IgD-negative memory B cell (primary cell): ENCODE results near the gene ZNF385A. TPM values are rescaled to one million over a fixed set of nuclear protein-coding genes. Genes with fewer than 3 reads are reported as not detected.
"Not testable (repeated sequence)": the region's sequence is repeated elsewhere in the genome, so short reads cannot be mapped to it uniquely, and the experiment has no call there.

Experiments used
- H3K27ac Mint-ChIP-seq, 3 donors: one replicate each; pipeline ENCODE4 v1.8.0; 2020 to 2022; ENCODE audit warnings: mild to moderate bottlenecking in 3 of 3, mixed read lengths in 3 of 3, moderate library complexity in 1 of 3
- H3K27me3 Mint-ChIP-seq: one replicate; pipeline ENCODE4 v1.8.0; 2021; ENCODE audit warnings: mixed read lengths
- H3K36me3 Mint-ChIP-seq: one replicate; pipeline ENCODE4 v1.8.0; 2020; ENCODE audit warnings: mild to moderate bottlenecking, mixed read lengths
- H3K4me1 Mint-ChIP-seq, 3 donors: one replicate each; pipeline ENCODE4 v1.8.0; 2020 to 2022; ENCODE audit warnings: mixed read lengths in 3 of 3, mild to moderate bottlenecking in 1 of 3
- H3K4me3 Mint-ChIP-seq, 4 donors: one replicate each; pipeline ENCODE4 v1.8.0; 2020 to 2022; ENCODE audit warnings: mild to moderate bottlenecking in 4 of 4, mixed read lengths in 4 of 4, moderate library complexity in 3 of 4
- H3K9me3 Mint-ChIP-seq, 3 donors: one replicate each; pipeline ENCODE4 v1.8.0; 2020 to 2021; ENCODE audit warnings: mixed read lengths in 3 of 3, mild to moderate bottlenecking in 1 of 3
- polyA plus RNA-seq: library from polyadenylated mRNA; unstranded; fragments of 300-500 nt; fragmentation: Illumina TruSeq; gene quantifications from one replicate; pipeline ENCODE4 v1.2.3, GENCODE V29; 2021

ZNF385A gene
- polyA plus RNA-seq, 1 donor from 2014 or later, result 4.2 TPM

DNA sequence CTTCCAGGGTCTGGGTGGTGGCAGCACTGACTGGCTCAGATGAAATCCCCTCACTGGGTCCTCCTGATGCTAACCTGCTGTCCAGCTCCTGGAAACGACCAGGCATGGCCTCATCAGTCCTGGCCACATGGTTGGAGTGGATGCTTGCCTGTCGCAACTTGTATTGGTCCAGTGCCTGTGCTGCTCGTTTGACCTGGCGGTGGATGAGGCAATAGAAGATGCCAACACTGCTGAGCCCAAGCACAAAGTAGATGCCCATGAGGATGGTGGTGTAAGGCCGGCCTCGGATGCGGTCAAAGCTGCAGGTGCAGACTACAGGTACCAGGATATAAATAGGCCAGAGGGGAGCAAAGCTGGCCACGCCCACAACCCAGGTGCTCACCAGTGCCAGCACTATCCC, 21.5 kb downstream of the ZNF385A start:
- Mint-ChIP-seq H3K36me3 (no peaks in the 10 kb centered on the region), H3K9me3 (no peaks in the 10 kb centered on the region), H3K4me1 (peaks cover 7 to 16% (median 9%) of the 10 kb centered on the region in 3 donors), H3K27ac (peak overlapping the region in 1 of 3 donors; percentile 86), H3K4me3 (no peak overlapping the region), H3K27me3 (no peaks in the 10 kb centered on the region)

DNA sequence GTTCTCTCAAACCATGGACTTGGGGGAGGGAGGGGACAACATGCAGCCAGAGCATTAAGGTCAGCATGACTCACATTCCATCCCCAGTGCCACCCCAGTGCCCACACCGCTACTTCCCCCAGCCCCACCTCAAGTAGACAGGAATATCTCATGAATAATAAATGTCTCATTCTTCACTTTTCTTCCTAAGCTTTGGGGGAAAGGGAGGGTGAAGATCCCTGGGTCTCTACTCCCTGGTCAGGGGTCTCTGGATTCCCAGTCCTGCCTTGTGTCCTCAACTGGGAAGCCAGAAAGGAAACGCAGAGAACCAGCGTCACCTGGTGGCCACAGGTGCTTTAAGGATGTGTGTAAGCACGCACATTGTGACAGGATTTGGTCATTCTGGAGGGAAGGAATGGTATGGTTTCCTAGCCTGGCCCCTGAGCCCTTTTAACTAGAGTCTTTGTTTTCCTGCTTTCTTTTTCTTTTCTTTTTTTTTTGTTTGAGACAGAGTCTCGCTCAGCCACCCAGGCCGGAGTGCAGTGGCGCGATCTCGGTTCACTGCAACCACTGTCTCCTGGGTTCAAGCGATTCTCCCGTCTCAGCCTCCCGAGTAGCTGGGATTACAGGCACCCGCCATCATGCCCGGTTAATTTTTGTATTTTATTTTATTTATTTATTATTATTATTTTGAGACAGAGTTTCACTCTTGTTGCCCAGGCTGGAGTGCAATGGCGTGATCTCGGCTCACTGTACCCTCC, 23.6 kb downstream of the ZNF385A start:
- Mint-ChIP-seq H3K27me3 (no peaks in the 10 kb centered on the region), H3K36me3 (no peaks in the 10 kb centered on the region), H3K4me3 (peak overlapping the region in 3 of 4 donors; percentile 39 to 71 (median 58)), H3K27ac (peak overlapping the region in 1 of 3 donors; percentile 43), H3K9me3 (no peaks in the 10 kb centered on the region), H3K4me1 (peaks cover 6 to 8% (median 7%) of the 10 kb centered on the region in 3 donors)

DNA sequence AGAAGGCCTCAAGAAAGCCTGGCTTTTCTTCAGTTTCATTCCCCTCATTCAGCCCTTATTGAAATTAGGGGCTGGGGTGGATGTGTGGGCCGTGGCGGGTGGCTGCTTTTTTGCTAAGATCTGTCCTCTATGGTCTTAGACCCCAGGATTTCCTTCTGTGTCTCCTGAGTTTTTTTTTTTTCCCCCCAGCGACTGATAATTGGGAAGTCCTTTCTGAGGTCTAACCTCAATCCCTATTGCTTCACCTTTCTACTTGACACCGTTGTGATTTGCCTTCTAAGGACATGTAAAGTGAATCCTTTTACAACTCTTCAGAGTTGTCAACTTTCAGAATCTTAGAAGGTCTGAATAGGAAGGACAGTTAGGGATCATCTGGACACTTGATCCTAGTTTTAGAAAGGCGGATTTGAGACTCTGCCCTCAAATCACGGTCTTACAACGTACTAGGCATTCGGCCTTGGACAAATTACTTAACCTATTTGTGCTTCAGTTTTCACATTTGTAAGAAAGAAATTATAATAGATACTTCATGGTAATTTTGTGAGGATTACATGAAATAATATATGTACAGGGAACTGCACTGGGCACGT, 24.7 kb downstream of the ZNF385A start:
- H3K9me3 Mint-ChIP-seq, result no peaks in the 10 kb centered on the region
- peak overlapping the region in 1 of 3 donors; percentile 43 for H3K27ac Mint-ChIP-seq
- H3K27me3 Mint-ChIP-seq, result no peaks in the 10 kb centered on the region
- peak overlapping the region in 1 of 4 donors; percentile 67 for H3K4me3 Mint-ChIP-seq
- peaks cover 6 to 8% (median 7%) of the 10 kb centered on the region in 3 donors for H3K4me1 Mint-ChIP-seq
- no peaks in the 10 kb centered on the region for H3K36me3 Mint-ChIP-seq

DNA sequence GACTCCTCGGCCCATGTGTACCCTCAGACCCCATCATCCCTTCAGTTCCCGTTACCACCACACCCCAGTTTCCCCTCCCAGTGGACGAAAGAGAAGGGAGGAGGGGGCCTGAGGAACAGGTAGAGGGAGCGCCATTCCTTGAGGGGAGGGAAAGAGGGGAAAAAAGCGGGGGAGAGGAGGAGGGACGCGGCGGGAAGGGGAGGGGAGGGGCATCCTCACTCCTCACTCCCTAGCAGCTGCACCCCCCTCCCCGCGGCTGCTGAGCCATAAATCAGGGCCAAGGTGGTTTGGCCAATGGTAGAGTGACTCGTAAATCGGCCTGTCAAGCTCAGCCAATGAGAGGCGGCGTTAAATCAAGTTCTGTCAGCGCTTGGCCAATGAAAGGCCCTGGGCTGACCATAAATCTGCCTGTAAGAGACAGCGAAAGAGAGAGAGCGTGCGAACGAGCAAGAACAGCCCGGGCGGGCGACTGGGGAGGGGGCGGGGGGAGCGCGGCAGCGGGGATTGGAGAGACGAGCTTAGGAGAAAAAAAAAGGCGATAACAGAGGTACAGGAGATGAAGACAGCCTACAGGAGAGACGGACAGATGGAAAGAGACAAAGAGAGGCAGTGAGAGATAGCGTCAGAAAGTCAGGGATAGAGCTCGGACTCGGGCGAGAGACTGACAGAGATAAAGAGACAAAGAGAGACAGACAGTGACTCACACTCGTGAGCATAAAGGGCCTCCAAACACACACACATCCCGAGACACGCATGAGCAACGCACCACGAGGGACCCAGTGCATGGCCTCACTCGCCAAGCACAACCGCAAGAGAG, 25.4 kb downstream of the ZNF385A start:
- no peaks in the 10 kb centered on the region for H3K36me3 Mint-ChIP-seq

DNA sequence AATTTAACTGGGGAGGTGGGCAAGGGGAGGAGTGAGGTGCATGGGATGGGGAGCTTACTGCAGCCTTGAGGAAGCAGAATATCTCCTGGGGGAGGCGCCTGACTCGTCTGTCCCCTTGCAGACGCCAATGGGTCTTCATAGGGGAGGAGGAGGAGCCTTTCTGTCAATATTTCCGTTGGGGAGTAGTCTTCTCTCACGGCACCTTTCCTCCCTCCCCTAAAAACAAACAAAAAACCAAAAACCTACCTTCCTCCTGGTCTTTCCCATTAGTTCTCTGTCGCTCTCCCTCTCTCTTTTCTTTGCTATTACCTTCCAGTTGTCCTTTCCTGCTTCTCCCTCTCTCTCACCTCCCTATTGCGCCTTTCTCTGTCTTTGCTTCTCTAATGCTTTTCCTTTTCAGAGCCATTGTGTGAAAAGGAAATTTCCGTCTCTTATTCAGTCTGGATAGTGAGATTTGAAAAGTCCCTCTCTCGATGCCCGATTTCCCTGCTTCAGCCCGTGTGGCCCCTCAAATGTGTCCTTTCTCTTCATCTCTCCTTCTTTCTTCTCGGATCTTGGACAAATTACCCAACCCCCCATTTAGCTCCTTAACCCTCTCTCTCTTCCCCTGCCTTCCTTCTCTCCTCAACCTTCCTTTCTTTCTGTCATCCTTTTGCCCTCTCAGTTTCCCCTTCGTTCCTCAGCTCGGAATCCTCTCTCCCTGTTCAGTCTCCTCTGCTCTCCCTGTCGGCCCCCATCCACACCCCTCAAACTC, 26.2 kb downstream of the ZNF385A start:
- Mint-ChIP-seq H3K4me1 (peaks cover 0 to 3% (median 1%) of the 10 kb centered on the region in 3 donors), H3K27ac (no peak overlapping the region), H3K9me3 (no peaks in the 10 kb centered on the region), H3K27me3 (no peaks in the 10 kb centered on the region), H3K36me3 (no peaks in the 10 kb centered on the region), H3K4me3 (no peak overlapping the region)

More for the DNA sequence above, 25.4 kb downstream of the ZNF385A start:
- no peak overlapping the region for H3K4me3 Mint-ChIP-seq
- H3K27ac Mint-ChIP-seq, result no peak overlapping the region
- no peaks in the 10 kb centered on the region for H3K27me3 Mint-ChIP-seq
- no peaks in the 10 kb centered on the region for H3K9me3 Mint-ChIP-seq
- peaks cover under 1 to 3% (median 1%) of the 10 kb centered on the region in 3 donors for H3K4me1 Mint-ChIP-seq

DNA sequence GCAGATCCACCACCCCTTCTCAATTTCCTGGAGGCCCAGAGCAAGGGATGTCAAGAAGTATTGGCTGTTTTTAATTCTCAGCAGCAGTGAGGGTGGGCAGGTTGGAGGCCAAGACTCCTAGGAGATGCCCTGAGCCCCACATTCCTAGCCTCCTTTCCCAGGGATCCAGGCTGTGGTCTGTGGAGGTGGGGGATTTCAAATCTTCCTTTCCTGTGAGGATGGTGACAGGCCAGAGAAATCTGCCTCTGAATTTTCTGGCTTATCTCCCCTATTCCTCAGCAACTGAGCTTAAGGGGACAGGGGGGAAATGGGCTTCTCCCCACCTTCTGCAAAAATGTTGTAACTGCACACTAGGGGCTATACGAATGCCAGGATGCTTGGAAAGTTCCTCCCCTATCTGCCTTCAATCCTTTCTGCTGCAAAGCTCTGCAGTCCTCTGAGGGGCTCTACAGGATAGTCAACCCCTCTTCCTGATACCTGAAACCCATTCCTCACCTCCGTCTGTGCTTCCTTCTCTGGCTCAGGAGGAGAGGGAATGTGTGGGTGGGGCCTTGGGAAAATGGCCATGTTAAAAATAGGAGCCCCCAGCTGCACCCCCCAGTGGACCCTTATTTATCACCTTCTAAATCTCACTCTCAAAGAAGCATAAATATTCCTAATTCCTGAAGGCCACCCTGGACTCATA, 26.9 kb downstream of the ZNF385A start:
- Mint-ChIP-seq H3K9me3 (no peaks in the 10 kb centered on the region), H3K27ac (no peak overlapping the region), H3K4me3 (no peak overlapping the region), H3K36me3 (no peaks in the 10 kb centered on the region), H3K27me3 (no peaks in the 10 kb centered on the region), H3K4me1 (peaks cover 0 to 3% (median 1%) of the 10 kb centered on the region in 3 donors)

DNA sequence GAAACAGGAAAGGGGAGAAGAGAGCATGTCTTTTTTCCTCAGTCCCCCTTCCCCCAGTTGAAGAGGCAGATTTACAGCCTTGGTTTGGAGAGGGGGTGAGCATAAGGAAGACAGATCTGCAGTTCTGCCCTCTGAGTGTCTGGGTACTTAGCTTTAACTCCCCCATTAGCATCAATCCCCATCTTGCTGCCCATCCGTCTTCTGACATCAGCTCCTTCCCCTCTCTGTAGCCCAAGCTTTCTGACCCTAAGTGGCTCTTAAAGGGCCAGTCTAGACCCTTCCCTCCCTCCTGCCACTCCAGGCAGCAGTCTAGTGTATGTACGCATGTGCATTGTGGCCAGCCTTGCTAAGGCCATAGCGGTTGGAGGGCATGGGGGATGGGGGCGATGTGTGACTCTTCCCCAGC, 27.6 kb downstream of the ZNF385A start:
- no peaks in the 10 kb centered on the region for H3K9me3 Mint-ChIP-seq
- H3K36me3 Mint-ChIP-seq, result no peaks in the 10 kb centered on the region
- peak overlapping the region in 1 of 4 donors; percentile 13 for H3K4me3 Mint-ChIP-seq
- no peaks in the 10 kb centered on the region for H3K27me3 Mint-ChIP-seq
- H3K4me1 Mint-ChIP-seq, result peaks cover 0 to 3% (median 1%) of the 10 kb centered on the region in 3 donors
- H3K27ac Mint-ChIP-seq, result no peak overlapping the region

DNA sequence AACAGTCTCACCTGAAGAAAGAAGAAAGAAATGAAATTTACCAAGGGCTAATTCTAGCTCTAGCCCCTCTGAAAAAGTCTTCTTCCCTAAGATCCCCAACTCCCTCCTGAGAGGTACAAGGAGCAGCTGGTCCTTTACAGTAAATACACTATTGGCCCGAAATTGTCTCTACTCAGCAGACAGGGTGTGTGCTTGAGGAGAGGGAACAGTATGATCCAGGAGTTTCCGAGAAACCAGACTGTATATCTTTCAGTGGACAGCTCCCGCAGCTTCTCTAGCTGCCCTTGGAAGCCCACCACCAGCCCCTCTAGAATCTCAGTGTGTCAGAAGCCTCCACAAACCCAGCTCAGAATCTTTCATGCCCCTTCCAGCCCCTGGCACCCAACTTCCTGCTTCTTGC, 28.3 kb downstream of the ZNF385A start:
- no peaks in the 10 kb centered on the region for H3K27me3 Mint-ChIP-seq
- H3K27ac Mint-ChIP-seq, result no peak overlapping the region
- H3K4me3 Mint-ChIP-seq, result peak overlapping the region in 1 of 4 donors; percentile 13
- H3K36me3 Mint-ChIP-seq, result no peaks in the 10 kb centered on the region
- no peaks in the 10 kb centered on the region for H3K9me3 Mint-ChIP-seq
- peaks cover 0 to 3% (median 1%) of the 10 kb centered on the region in 3 donors for H3K4me1 Mint-ChIP-seq

DNA sequence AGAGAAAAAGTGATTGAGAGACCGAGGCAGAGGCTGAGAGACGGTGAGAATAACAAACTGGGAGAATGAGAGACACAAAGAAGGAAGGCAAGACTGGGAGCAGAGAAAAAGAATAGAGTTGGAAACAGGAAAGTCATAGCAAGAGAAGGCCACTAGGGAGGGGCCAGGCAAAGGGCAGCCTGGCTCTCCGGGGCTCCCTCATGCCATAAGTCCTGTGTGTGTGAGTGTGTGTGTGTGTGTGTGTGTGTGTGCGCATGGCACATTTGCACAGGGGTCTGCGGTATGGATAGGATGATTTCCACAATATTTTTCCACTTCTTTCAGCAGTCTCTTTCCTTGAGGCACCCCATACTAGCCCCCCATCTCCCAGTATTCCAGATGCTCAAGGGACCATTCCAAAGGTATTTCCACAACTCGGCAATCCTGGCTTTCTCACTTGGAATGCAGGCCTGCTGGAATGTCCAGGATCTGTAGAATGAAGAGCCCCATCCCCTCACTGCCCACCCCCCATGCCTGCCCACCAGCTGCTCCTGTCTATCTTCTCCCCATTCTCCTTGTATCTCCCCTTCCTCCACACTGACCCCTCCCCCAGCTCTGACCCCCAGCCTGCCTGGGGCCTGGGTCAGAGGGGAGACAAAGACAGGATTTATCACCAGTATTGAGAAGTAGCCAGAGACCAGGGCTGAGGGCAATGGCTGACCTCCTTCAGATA, 29.3 kb downstream of the ZNF385A start:
- H3K4me3 Mint-ChIP-seq, result peak overlapping the region in 1 of 4 donors; percentile 31
- H3K36me3 Mint-ChIP-seq, result peaks cover 4% of the 10 kb centered on the region
- H3K27me3 Mint-ChIP-seq, result no peaks in the 10 kb centered on the region
- peaks cover 0 to 6% (median 5%) of the 10 kb centered on the region in 3 donors for H3K4me1 Mint-ChIP-seq
- no peaks in the 10 kb centered on the region for H3K9me3 Mint-ChIP-seq
- H3K27ac Mint-ChIP-seq, result peak overlapping the region in 2 of 3 donors; percentile 11 to 17

DNA sequence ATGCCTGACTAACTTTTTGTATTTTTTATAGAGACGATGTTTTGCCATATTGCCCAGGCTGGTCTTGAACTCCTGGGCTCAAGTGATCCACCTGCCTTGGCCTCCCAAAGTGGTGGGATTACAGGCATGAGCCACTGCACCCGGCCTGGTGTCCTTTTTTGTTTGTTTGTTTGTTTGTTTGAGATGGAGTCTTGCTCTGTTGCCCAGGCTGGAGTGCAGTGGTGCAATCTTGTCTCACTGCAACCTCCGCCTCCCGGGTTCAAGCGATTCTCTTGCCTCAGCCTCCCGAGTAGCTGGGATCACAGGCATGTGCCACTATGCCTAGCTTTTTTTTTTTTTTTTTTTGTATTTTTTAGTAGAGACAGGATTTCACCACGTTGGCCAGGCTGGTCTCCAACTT, 30.3 kb downstream of the ZNF385A start:
- H3K4me1 Mint-ChIP-seq, H3K27ac Mint-ChIP-seq, H3K27me3 Mint-ChIP-seq, H3K36me3 Mint-ChIP-seq, H3K9me3 Mint-ChIP-seq, H3K4me3 Mint-ChIP-seq: not testable (repeated sequence)

DNA sequence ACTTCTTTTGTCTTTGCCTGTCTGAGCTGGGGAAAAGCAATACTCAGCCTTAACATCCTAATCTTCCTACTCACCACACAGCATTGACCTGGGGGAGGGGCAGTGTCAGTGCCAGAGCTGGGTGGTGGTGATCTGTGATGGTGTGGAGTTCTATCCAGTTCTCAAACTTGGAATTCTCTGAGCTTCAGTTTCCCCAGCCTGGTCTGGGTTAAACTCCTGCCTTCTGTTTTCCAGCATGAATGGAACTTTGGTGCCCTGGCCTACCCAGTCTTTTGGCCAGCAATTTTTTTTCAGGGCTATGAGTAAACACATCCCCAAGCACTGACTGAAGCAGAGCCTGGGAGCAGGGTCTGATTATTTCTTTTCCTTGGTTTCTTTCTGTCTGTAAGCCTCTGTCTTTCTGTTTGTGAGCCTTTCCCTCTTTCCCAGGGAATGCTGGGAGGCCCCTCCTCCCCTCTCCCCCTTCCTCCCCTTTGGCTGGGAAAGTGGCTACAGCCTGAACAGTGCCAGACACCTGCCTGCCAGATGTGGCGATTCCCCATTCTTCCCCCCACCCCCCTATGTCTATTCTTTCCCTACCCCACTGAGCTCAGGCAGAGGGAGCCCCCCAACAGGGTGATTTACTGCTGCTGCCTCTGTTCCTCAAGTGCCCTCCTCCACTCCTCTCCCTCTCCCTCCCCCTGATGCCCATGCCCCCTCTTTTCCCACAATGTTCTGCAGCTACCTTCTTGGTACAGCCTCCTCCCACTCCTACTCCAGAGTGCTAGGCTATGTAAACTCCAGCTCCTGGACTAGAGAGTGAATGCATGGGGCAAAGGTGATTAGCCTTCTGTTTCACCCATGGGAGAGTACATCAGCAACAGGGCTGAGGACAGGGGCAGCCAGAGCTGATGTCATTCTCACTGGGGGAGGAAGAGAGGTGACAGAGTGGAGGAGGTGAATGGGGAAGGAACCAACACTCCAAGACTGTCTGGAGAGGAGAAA, 31.4 kb downstream of the ZNF385A start:
- Mint-ChIP-seq H3K36me3 (peaks cover 8% of the 10 kb centered on the region), H3K4me3 (no peak overlapping the region), H3K27me3 (no peaks in the 10 kb centered on the region), H3K9me3 (no peaks in the 10 kb centered on the region), H3K4me1 (peaks cover 0 to 9% (median 6%) of the 10 kb centered on the region in 3 donors), H3K27ac (peak overlapping the region in 1 of 3 donors; percentile 10)

DNA sequence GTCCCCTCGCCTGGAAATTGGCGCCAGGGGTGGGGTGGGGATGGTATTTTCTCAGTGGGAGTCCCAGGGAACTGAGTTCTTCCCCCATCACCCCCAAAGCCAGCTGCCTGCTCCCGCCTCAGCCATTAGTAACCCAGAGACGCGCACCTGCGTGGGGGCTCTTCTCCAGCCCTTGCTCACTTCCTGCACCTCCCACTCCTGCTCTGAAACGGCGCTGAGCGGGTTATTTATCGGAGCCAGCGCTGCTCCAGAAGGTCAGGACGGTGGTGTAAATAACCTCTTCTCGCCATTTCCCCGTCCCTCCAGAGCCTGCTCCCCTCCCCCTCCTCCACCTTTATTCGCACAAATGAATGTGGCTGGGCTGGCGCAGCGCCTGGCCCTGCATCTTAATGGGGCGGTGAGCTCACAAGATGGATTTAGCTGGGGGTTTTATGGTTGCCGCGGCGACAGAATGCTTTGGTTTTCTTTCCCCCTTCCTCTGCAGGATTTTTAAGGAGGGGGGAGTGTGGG, 32.5 kb downstream of the ZNF385A start:
- Mint-ChIP-seq H3K4me3 (no peak overlapping the region), H3K27ac (peak overlapping the region in 1 of 3 donors; percentile 46), H3K27me3 (no peaks in the 10 kb centered on the region), H3K9me3 (no peaks in the 10 kb centered on the region), H3K4me1 (peaks cover 0 to 8% (median 6%) of the 10 kb centered on the region in 3 donors), H3K36me3 (peaks cover 10% of the 10 kb centered on the region)
